Liver (tissue), 3 donors: ENCODE data around the gene GPAT3.

Experiments used
- CTCF ChIP-seq: fragments of 150-350 bp; IDR thresholded peaks from 2 replicates; pipeline ENCODE4 v1.5.1; 2017; ENCODE audit warnings: improper control_type of control experiment, low read depth, low read length; ENCODE audit not compliant: missing input control
- RAD21 ChIP-seq, 2 donors: IDR thresholded peaks; 2 replicates each; pipeline ENCODE4 v1.6.1; 2016; ENCODE audit warnings: antibody characterized with exemption in 2 of 2, mild to moderate bottlenecking in 2 of 2
- RXRA ChIP-seq, 2 donors: IDR thresholded peaks; 2 replicates each; pipeline ENCODE4 v1.6.1; 2017 to 2018; ENCODE audit warnings: antibody characterized with exemption in 2 of 2, mild to moderate bottlenecking in 1 of 2
- SP1 ChIP-seq: IDR thresholded peaks from 2 replicates; pipeline ENCODE4 v1.6.1; 2018; ENCODE audit warnings: antibody characterized with exemption, mild to moderate bottlenecking
- donor health status: healthy.
- donor health status: healthy.

GRCh38 chr4:83605744-83606172 is 69.8 kb downstream of the GPAT3 start:
- TF ChIP-seq CTCF (no peak), RAD21 (IDR thresholded peaks at IDR 0.05) (peak in 1 of 2 donors; percentile 43), RXRA (IDR thresholded peaks at IDR 0.05) (peak; percentile 28 to 67), SP1 (peak; percentile 61)
